HEK293 (cell line): Measurements from ENCODE around the gene CMIP.

ENCODE experiments used
- CTCF ChIA-PET: fragments of 350-600 bp; formaldehyde crosslinking; extraction: SDS; loops from one replicate; lab custom pipeline; 2021; ENCODE audit warnings: antibody characterized with exemption; lab: Yijun Ruan, JAX
- POLR2A ChIA-PET: fragments of 300-600 bp; formaldehyde crosslinking; extraction: SDS; loops from one replicate; lab custom pipeline; 2020; ENCODE audit warnings: antibody characterized with exemption, inconsistent platforms; lab: Yijun Ruan, JAX
- H3K27ac ChIP-seq: fragments of 200-500 bp; sonication (Bioruptor generic); 2 replicates; pipeline ENCODE4 v1.5.1; 2014; ENCODE audit warnings: low read depth, low read length, control low read depth, inconsistent platforms; ENCODE audit errors: extremely low read depth
- H3K36me3 ChIP-seq, 2 experiments: fragments of 200-500 bp in 1 of 2; sonication (Bioruptor generic) in 1 of 2; 1 replicate in 1 of 2; 2 replicates in 1 of 2; pipeline ENCODE4 v1.5.1; 2014 to 2017; ENCODE audit warnings: inconsistent platforms in 2 of 2, low read length in 2 of 2; ENCODE audit not compliant: control insufficient read depth in 2 of 2, insufficient read depth in 1 of 2
- H3K4me1 ChIP-seq: fragments of 200-500 bp; sonication (Bioruptor generic); 2 replicates; pipeline ENCODE4 v1.5.1; 2014; ENCODE audit warnings: mild to moderate bottlenecking, low read length, inconsistent platforms; ENCODE audit not compliant: control insufficient read depth, insufficient read depth
- H3K4me3 ChIP-seq: 2 replicates; pipeline ENCODE4 v1.5.1; 2011; ENCODE audit warnings: low read depth, mild to moderate bottlenecking, control low read depth, low read length, moderate library complexity
- H3K9me3 ChIP-seq: fragments of 200-500 bp; sonication (Bioruptor generic); 2 replicates; pipeline ENCODE4 v1.5.1; 2014; ENCODE audit warnings: low read depth, low read length, inconsistent platforms; ENCODE audit not compliant: control insufficient read depth, insufficient read depth
- CTCF ChIP-seq: fragments of 450-650 bp; formaldehyde crosslinking; IDR thresholded peaks from 2 replicates; pipeline ENCODE4 v1.5.1; 2016; ENCODE audit warnings: missing biosample characterization, missing genetic modification characterization
- HOXA7 ChIP-seq: sonication (generic); formaldehyde crosslinking; IDR thresholded peaks from 2 replicates; pipeline ENCODE4 v1.8.1; 2022; ENCODE audit warnings: missing genetic modification reagents, borderline replicate concordance
- KLF17 ChIP-seq: fragments of 450-650 bp; formaldehyde crosslinking; IDR thresholded peaks from 2 replicates; pipeline ENCODE4 v1.5.1; 2016; ENCODE audit warnings: missing biosample characterization, missing genetic modification characterization
- MEIS1 ChIP-seq: sonication (generic); formaldehyde crosslinking; IDR thresholded peaks from 2 replicates; pipeline ENCODE4 v1.8.1; 2022; ENCODE audit warnings: missing genetic modification reagents, mild to moderate bottlenecking, borderline replicate concordance
- OVOL3 ChIP-seq: fragments of 450-650 bp; formaldehyde crosslinking; IDR thresholded peaks from 2 replicates; pipeline ENCODE4 v1.5.1; 2016; ENCODE audit warnings: missing biosample characterization, missing genetic modification characterization
- SCRT1 ChIP-seq: fragments of 450-650 bp; formaldehyde crosslinking; IDR thresholded peaks from 2 replicates; pipeline ENCODE4 v1.5.1; 2016; ENCODE audit warnings: missing biosample characterization, missing genetic modification characterization, borderline replicate concordance
- SCRT2 ChIP-seq: fragments of 450-650 bp; formaldehyde crosslinking; IDR thresholded peaks from 2 replicates; pipeline ENCODE4 v1.5.1; 2016; ENCODE audit warnings: missing biosample characterization, missing genetic modification characterization
- SETDB1 ChIP-seq: IDR thresholded peaks from one replicate; pipeline ENCODE4 v1.6.1; 2017; ENCODE audit warnings: mild to moderate bottlenecking, low read length, moderate library complexity, mixed read lengths; ENCODE audit not compliant: insufficient read length
- SP3 ChIP-seq: fragments of 450-650 bp; formaldehyde crosslinking; IDR thresholded peaks from 2 replicates; pipeline ENCODE4 v1.5.1; 2016; ENCODE audit warnings: missing biosample characterization, missing genetic modification characterization
- ZBTB49 ChIP-seq: fragments of 450-650 bp; formaldehyde crosslinking; IDR thresholded peaks from 2 replicates; pipeline ENCODE4 v1.5.1; 2016; ENCODE audit warnings: missing biosample characterization, missing genetic modification characterization, low read depth
- ZEB2 ChIP-seq: fragments of 450-650 bp; formaldehyde crosslinking; IDR thresholded peaks from 2 replicates; pipeline ENCODE4 v1.5.1; 2016; ENCODE audit warnings: missing biosample characterization, missing genetic modification characterization
- ZNF133 ChIP-seq: fragments of 450-650 bp; formaldehyde crosslinking; IDR thresholded peaks from 2 replicates; pipeline ENCODE4 v1.5.1; 2016; ENCODE audit warnings: missing biosample characterization, missing genetic modification characterization
- ZNF155 ChIP-seq: fragments of 450-650 bp; formaldehyde crosslinking; IDR thresholded peaks from 2 replicates; pipeline ENCODE4 v1.5.1; 2016; ENCODE audit warnings: missing biosample characterization, missing genetic modification characterization
- ZNF2 ChIP-seq: fragments of 450-650 bp; formaldehyde crosslinking; IDR thresholded peaks from 2 replicates; pipeline ENCODE4 v1.5.1; 2016; ENCODE audit warnings: missing biosample characterization, missing genetic modification characterization
- ZNF391 ChIP-seq: fragments of 450-650 bp; formaldehyde crosslinking; IDR thresholded peaks from 2 replicates; pipeline ENCODE4 v1.5.1; 2016; ENCODE audit warnings: low read depth, missing biosample characterization, missing genetic modification characterization, borderline replicate concordance
- ZNF530 ChIP-seq: fragments of 450-650 bp; formaldehyde crosslinking; IDR thresholded peaks from 2 replicates; pipeline ENCODE4 v1.5.1; 2016; ENCODE audit warnings: low read depth, missing biosample characterization, missing genetic modification characterization
- ZNF544 ChIP-seq: fragments of 450-650 bp; formaldehyde crosslinking; IDR thresholded peaks from 2 replicates; pipeline ENCODE4 v1.5.0; 2017; ENCODE audit warnings: missing biosample characterization, missing genetic modification characterization
- ZNF548 ChIP-seq: fragments of 450-650 bp; formaldehyde crosslinking; IDR thresholded peaks from 2 replicates; pipeline ENCODE4 v1.5.1; 2016; ENCODE audit warnings: missing biosample characterization, missing genetic modification characterization
- ZNF571 ChIP-seq: fragments of 450-650 bp; formaldehyde crosslinking; IDR thresholded peaks from 2 replicates; pipeline ENCODE4 v1.5.0; 2017; ENCODE audit warnings: missing biosample characterization, missing genetic modification characterization
- ZNF664 ChIP-seq: fragments of 450-650 bp; formaldehyde crosslinking; IDR thresholded peaks from 2 replicates; pipeline ENCODE4 v1.5.1; 2016; ENCODE audit warnings: missing biosample characterization, missing genetic modification characterization
- ZNF837 ChIP-seq: fragments of 450-650 bp; formaldehyde crosslinking; IDR thresholded peaks from 2 replicates; pipeline ENCODE4 v1.5.1; 2016; ENCODE audit warnings: missing biosample characterization, missing genetic modification characterization
- TF ChIP-seq, protein P1 (sequence below): fragments of 450-650 bp; formaldehyde crosslinking; IDR thresholded peaks from 2 replicates; pipeline ENCODE4 v1.5.1; 2016; ENCODE audit warnings: missing biosample characterization, missing genetic modification characterization

The CMIP gene

DNA sequence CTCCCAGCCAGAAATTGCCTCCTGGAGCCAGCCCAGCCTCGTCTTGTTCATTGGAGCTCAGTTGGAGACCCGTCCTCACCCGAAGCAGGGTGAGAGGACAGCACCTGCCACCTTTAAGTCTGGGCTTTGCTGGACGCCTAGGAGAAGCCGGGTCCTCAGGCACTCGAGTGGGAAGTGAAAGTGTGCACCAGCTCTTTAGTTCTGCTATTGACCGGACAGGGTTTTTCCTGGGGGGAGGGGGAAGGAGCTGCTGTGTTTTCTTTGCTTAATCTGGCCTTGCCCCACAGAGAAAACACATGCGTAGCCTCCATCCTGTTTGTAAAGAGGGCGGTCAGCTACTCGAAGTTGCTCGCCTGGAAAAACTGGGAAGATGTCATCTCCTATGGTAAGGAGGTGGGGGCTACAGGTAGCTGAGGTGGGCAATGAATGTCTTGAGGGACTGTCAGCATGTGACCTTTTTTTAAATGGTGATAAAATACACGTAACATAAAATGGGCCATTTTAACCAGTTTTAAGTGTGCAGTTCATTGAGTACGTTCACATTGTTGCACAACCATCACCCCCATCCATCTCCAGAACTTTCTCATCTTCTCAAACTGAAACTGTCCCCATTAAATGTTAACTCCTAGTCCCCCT lies 34.4 kb downstream of the CMIP start:
- POLR2A ChIA-PET = no interaction called here
- Histone ChIP-seq H3K4me3 (no peak overlapping the region), H3K9me3 (no peaks in the 10 kb centered on the region), H3K27ac (no peak overlapping the region)
- CTCF ChIA-PET = no interaction called here
- TF ChIP-seq ZBTB49 (tag by site-specific recombination) = no peak
- no peak for TF ChIP-seq ZNF544 (tag by site-specific recombination)
- TF ChIP-seq, protein P1, sequence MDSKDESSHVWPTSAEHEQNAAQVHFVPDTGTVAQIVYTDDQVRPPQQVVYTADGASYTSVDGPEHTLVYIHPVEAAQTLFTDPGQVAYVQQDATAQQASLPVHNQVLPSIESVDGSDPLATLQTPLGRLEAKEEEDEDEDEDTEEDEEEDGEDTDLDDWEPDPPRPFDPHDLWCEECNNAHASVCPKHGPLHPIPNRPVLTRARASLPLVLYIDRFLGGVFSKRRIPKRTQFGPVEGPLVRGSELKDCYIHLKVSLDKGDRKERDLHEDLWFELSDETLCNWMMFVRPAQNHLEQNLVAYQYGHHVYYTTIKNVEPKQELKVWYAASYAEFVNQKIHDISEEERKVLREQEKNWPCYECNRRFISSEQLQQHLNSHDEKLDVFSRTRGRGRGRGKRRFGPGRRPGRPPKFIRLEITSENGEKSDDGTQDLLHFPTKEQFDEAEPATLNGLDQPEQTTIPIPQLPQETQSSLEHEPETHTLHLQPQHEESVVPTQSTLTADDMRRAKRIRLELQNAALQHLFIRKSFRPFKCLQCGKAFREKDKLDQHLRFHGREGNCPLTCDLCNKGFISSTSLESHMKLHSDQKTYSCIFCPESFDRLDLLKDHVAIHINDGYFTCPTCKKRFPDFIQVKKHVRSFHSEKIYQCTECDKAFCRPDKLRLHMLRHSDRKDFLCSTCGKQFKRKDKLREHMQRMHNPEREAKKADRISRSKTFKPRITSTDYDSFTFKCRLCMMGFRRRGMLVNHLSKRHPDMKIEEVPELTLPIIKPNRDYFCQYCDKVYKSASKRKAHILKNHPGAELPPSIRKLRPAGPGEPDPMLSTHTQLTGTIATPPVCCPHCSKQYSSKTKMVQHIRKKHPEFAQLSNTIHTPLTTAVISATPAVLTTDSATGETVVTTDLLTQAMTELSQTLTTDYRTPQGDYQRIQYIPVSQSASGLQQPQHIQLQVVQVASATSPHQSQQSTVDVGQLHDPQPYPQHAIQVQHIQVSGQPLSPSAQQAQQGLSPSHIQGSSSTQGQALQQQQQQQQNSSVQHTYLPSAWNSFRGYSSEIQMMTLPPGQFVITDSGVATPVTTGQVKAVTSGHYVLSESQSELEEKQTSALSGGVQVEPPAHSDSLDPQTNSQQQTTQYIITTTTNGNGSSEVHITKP = peak; percentile 76
- TF ChIP-seq ZNF837 = no peak
- TF ChIP-seq, all 188 proteins: peak for 1
- Histone ChIP-seq H3K36me3 (no peaks in the 10 kb centered on the region), H3K4me1 (no peaks in the 10 kb centered on the region)

DNA sequence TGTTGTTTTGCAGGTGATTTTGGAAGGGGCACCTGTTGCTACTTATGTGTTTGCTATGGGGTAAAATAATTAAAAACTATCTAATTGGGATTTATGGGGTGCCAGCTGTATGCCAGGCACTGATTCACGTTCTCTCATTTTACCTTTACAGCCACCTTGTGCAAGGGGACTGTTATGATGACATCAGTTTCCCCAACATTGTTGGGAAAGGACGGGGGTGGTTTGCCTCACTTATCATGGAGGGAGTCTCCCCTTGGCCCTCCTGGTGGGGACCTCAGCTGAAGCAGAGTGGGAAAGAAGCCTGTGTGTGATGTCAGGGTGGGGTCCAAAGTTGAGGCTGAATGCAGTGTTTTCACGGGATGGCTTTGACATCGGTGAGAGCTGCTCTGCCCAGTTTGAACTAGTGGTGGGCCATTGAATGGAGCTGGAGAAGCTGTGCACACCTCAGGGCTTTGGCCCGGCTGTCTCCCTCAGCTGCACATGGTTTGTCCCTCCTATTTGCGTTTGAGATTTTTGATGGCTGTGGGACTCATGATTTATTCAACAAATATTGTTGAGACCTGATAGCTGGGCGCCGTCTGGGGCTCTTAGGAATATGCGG lies 36.1 kb downstream of the CMIP start:
- no peaks in the 10 kb centered on the region for H3K36me3 ChIP-seq
- no peak overlapping the region for H3K4me3 ChIP-seq
- TF ChIP-seq OVOL3 (no peak), SCRT1 (0 out of 2 replicates have a peak, but pooled peaks have one; percentile 40), ZNF133 (tag by site-specific recombination) (no peak), SCRT2 (peak; percentile 82), ZNF530 (tag by site-specific recombination) (no peak)
- TF ChIP-seq, all 188 proteins: peak for 2
- Histone ChIP-seq H3K27ac (no peak overlapping the region), H3K9me3 (no peaks in the 10 kb centered on the region), H3K4me1 (peaks cover 3% of the 10 kb centered on the region; the same call in 1 of the 2 replicates)
- ChIA-PET POLR2A (interaction anchor here (0.5 to 0.6 kb wide), 2 partner anchors 21 to 67 kb away, joined by 3 read pairs; no protein-coding TSS in a partner anchor), CTCF (no interaction called here)

DNA sequence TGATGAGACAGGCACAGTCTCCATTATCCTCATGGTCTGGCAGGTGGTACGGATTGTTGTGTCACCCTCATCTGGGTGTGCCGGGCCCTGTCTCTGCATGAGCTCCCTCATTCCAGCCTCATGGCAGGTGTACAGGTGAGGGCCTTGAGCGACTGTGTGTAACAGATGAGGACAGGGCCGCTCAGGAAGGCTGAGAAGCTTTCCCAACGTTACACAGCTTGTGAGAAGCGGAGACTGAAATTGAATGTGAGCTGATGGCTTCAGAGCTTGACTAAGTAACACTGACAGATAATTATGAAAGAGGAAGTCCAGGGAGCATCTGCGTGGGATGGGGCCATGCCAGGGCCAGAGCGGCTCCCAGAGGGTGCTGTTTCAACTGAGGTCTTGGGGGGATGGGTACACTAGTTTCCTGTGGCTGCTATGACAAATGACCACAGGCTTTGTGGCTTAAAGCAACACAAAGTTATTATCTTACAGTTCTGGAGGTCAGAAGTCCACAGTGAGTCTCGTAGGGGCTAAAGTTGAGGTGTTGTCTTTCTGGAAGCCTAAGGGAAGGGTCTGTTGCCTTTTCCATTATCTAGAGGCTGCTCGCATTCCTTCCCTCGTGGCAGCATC lies 36.7 kb downstream of the CMIP start:
- Histone ChIP-seq H3K27ac (no peak overlapping the region), H3K4me3 (no peak overlapping the region), H3K4me1 (peaks cover 3% of the 10 kb centered on the region; the same call in 1 of the 2 replicates), H3K36me3 (no peaks in the 10 kb centered on the region), H3K9me3 (no peaks in the 10 kb centered on the region)
- POLR2A ChIA-PET = interaction anchor here (0.5 to 0.6 kb wide), 2 partner anchors 20 to 66 kb away, joined by 3 read pairs; no protein-coding TSS in a partner anchor
- CTCF ChIA-PET = no interaction called here
- TF ChIP-seq SP3 (tag by site-specific recombination) (no peak), ZEB2 (tag by site-specific recombination) (no peak), ZNF391 (tag by site-specific recombination) (no peak), ZNF2 (no peak), ZNF571 (tag by site-specific recombination) (no peak), SETDB1 (no peak), SCRT1 (no peak), KLF17 (tag by site-specific recombination) (no peak), ZNF155 (tag by site-specific recombination) (no peak), HOXA7 (no peak), CTCF (tag by site-specific recombination) (no peak), ZNF548 (tag by site-specific recombination) (no peak), MEIS1 (no peak), ZNF664 (tag by site-specific recombination) (no peak)
